Muscle of arm (tissue), 14 donors: ENCODE results near the gene DPP6. TPM values are rescaled to one million over a fixed set of nuclear protein-coding genes. Genes with fewer than 3 reads are reported as not detected.
"Not testable (repeated sequence)": the region's sequence is repeated elsewhere in the genome, so short reads cannot be mapped to it uniquely, and the experiment has no call there.

ENCODE experiments used
- DNase-seq: peaks from one replicate; pipeline ENCODE4 v3.0.0-alpha.2; 2013
- long read RNA-seq, 11 donors: transcript quantifications; one replicate each; lab custom pipeline, GENCODE V29; 2026
- polyA plus RNA-seq, 12 donors: library from polyadenylated mRNA; unstranded; fragments of 120-200 nt; gene quantifications; one replicate each; pipeline ENCODE4 v1.2.1, GENCODE V29; 2013; ENCODE audit not compliant: insufficient read length in 12 of 12

Gene DPP6
- polyA plus RNA-seq, result 1 to 10 TPM in 11 of 12 donors, not detected in 1; 3.1 to 7.7 (median 5.7) TPM
- long read RNA-seq, donor 1, result 0 reads
- long read RNA-seq, donor 2, result 0 reads
- long read RNA-seq, donor 3, result 0 reads
- long read RNA-seq, donor 4, result 0 reads
- long read RNA-seq, donor 5, result 0 reads
- long read RNA-seq, donor 6, result 0 reads
- long read RNA-seq, donor 7, result 0 reads
- long read RNA-seq, donor 8, result 0 reads
- long read RNA-seq, donor 9, result 0 reads
- long read RNA-seq, donor 10, result 0 reads
- long read RNA-seq, donor 11, result 0 reads

GRCh38 chr7:154051643-154052529 lies at the start of gene DPP6:
TSS of gene DPP6 (plus strand) at chr7:154052398.
- not testable (repeated sequence) for DNase-seq

GRCh38 chr7:154009423-154009911 lies 42.7 kb upstream of the DPP6 start:
- not testable (repeated sequence) for DNase-seq

- not testable (repeated sequence) for DNase-seq
Measured at GRCh38 chr7:154010726-154011568, 41.3 kb upstream of the DPP6 start.

- DNase-seq, result not testable (repeated sequence)
Measured at GRCh38 chr7:154012800-154013199, 39.4 kb upstream of the DPP6 start.

DNA sequence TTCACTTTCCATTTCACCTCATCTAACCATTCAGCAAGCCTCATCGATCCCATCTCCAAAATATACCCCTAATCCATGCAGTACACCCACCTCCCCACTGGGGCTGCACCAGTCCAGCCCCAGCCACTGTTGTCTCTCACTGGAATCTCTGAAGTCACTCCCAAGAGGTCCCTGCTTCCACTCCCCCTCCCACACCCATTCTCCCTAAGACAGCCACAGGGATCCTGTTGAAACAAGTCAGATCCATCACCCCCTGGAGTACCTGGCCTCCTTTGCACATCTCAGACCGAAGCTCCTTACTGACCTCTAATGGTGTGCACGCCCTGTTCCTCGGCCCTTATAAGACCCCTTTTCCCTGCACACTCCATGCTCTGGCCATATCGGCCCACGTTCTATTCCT lies 36.6 kb upstream of the DPP6 start:
- DNase-seq, result not testable (repeated sequence)

DNA sequence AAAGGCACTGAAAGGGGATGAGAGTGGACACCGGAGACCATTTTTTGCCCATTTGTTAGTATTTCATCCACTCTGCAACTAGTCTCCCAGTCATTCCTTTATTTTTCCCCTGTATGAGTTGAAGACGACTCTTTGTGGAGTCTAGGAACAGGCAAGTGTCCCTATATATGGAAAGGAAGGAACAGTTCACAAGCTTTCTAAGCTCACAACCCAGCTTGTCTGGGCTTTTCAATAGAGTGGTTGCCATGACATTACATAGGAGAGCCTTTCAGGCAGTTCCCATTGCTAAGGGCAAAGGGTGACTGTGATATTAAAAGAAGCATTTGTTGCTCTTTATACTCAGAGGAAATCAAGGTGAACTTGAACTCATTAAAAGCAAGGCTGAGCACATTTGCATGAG lies 33.8 kb upstream of the DPP6 start:
- not testable (repeated sequence) for DNase-seq

DNA sequence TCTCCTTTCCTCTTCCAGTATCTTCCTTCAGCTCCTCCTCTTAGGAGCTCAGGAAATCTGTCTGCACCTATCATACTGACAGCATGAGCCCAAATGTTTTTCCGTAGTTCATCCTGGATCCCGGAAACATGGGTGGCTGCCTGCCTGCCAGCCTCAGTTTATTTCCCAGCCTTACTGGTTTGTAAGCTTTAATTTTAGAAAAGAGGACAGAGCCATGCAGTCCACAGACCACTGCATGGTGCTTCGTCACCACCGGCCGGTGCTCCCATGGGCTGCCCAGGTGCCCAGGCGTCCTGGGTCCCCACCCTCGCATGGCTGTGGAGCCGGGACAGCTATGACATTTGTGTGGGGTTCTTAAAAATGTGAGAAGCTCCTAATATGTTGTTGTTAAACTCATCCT lies 24.4 kb upstream of the DPP6 start:
- not testable (repeated sequence) for DNase-seq

DNA sequence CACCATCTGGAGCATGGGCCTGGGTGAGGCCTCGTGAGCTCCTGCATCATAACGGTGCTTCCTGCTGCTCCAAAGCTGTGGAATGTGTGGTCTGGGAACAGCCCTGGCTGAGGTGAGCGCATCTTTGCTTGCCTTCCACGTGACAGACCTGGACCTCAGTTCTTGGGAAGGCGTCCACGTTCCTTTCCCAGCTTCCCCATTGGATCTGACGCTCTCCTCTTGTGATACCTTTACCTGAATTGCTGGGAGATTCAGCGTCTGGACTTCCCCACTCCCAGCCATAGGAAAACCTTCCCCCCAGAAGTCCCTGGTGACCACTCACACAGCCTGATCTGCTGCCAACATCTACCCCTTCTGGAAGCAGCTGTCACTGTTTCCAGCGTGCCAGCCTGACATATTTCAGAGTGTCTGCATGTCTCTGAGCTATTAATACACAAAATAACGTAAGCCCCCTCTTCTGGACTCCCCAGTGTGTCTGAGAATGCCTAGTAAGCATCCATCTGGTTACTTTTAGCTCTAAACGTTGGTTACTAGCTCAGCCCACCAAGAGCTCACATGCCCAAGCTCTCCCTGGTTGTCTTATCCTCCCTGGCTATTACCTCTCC lies 21.6 kb upstream of the DPP6 start:
- not testable (repeated sequence) for DNase-seq

DNA sequence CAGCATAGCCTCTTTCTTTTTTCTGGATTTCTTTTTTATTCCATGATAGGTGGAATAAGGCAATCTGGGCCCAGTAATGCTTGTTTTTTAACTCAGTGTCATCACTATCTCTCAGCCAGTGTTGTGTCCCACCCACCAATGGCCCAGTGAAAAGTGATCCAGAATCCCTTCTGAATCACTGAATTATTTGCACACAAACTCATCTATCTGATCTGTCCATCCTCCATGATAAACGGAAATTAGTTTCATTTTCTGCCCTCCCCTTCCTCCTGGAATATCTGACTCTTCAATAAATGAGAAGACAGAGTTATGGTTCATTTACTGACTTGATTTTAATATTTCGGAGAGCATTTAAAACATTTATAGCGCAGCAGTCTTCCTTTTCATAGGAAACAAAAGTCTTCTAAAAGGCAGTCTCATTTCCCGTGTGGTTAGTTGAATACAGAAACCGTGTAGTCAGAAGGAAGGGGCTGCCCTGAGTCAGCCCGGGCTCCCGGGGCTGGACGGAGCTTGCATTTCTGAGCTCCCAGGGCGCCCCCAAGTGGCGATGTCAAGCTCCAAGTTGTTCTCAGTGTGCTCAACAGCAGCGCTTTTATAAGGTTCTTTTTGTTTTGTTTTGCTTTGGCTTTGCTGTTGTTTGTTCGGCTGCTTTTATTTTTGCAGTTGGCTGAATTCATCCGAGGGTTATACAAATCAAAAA lies 12.6 kb upstream of the DPP6 start:
- not testable (repeated sequence) for DNase-seq

DNA sequence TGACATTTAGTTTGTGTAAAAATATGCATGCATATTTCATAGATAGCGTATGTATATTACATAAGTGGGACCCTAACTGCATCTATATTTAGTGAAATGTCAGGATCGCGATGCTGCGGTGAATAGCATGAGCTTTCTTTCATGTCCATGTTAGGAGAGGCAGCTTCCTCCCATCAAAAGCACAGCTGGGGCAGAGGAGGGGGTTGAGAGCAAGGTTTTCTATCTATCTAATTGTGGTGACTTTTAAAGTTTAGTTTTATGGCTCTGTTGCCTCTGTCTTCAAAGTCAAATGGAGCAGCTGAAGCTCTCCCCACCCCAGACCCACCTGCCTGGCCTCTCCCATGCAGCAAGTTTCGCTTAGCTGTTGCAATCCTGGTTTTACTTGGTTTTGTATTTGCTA lies 1.8 kb upstream of the DPP6 start:
- DNase-seq, result not testable (repeated sequence)

DNA sequence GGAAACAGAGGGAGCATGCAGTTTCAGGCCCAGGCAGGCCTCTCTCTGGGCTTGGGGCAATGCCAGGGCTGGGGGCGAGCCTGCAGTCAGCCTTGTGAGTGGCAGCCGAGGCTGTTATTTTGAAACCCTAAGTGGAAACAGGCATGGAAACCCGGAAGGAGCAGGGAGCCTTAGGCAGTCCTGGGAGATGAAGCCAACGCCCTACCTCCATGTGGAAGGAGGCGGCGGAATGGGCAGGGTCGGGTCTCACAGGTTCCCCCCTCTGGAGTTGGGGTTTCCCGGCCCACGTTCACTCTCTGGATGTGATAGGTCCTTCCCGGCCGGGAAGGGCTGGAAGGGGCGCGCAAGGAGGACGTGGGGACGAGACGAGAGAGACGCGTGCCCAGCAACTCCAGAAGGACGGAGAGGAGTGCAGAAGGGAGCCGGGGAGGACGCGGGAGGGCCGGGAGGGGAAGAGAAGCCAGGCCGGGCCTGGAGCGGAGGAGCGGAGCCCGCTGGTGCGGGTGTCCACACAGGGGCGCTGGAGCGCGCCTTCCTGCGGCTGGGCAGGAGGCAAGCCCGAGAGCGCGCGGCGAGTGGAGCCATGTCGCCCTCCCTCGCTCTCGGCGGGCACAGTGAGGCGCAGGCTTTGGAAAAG lies 1.1 kb upstream of the DPP6 start:
- not testable (repeated sequence) for DNase-seq

- DNase-seq, result not testable (repeated sequence)
Measured at GRCh38 chr7:154052530-154053252, 493 bp downstream of the DPP6 start.

DNA sequence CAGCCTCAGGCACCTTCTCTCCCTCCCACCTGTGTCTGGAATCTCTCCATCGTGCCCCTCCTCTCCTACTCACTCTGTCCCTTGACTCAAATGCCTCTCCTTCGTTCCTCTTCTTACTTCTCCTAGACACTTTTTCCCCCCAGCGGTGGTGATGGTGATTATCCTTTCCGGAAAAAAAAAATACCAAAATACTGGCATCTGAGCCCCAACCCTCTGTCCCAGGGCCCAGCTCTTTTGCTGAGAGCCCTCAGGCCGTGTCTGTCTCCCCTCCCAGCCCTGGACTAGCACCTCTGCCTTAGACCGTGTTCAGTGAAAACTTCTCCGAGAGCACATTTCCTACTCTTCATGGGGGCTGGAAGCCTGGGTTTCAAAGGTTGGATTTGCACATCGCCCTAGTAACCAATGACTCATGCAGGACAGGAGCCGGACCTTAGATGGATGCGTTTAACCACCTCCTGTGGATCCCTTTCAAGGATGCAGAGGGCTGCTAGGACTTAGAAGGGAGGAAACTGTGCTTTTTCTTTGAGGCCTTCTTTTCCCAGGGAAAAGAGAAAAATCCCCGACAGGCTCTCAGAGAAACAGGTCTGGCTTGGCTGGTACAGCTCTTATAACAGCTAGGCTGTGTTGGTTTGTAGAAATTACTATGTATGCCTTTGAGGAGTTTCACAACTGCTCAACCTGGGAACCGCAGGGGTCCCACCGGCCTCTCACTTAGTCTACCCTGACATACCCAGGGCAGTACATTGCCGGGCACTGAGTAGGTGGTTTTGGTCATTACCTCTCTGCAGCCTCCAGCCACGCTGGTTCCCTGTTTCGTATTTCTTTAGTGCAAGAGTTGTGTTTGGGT lies 1.5 kb downstream of the DPP6 start:
- not testable (repeated sequence) for DNase-seq

DNA sequence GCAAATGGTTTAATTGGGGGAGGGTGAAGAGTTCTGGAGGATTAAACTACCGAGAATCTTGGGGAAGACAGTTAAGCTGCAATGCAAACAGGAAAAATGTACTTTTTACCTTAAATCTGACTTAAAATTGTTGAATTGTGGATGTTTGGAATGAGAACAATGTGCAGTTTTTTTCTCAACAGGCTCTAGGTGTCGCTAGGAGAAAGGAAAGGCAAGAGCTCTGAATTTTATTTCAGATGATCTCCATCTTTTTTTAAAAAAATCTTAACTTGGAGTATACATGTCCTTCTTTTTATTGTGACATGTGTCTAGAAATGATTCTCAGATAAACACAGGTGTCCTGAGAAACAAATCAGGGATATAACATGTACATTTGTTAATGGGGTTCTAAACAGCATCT lies 2.5 kb downstream of the DPP6 start:
- not testable (repeated sequence) for DNase-seq

DNA sequence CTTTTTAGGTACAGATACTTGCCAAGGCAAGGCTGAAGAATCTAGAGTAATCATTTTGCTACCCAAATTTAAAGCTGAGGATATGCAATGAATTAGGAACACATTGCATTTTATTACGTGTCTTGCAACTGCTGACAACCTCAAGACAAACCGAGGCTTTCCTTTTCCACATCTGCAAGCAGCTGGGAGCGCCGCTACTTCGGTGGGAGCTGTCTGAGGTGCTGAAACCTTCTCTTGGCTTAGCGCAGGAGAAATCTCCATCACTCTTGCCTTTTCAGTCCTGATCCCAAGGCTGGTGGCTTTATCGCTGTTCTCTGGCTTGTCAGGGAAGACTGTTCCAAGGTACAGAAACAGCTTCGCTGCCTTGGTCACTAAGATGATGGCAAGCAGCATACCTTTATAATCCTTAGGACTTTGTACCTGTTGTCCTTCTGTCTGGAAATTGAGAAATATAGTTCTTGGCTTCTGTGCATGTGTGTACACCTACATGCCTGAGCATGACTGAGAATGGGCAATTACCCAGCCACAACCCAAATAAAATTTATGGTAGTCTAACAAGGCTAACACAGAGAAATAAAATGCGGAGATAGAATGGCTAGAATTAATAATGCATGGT lies 3.4 kb downstream of the DPP6 start:
- DNase-seq, result peak; percentile 80

DNA sequence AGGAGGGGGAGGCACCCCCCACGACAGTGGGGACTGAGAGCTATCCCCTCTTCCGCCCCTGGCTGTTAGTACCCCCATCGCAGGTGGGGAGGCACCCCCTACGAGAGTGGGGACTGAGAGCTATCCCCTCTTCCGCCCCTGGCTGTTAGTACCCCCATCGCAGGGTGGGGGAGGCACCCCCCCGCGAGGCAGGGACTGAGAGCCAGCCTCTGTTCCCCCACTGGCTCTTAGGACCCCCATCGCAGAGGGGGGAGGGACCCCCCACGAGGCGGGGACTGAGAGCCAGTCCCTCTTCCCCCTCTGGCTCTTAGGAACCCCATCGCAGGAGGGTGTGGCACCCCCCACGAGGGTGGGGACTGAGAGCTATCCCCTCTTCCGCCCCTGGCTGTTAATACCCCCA lies 6.6 kb downstream of the DPP6 start:
- not testable (repeated sequence) for DNase-seq

DNA sequence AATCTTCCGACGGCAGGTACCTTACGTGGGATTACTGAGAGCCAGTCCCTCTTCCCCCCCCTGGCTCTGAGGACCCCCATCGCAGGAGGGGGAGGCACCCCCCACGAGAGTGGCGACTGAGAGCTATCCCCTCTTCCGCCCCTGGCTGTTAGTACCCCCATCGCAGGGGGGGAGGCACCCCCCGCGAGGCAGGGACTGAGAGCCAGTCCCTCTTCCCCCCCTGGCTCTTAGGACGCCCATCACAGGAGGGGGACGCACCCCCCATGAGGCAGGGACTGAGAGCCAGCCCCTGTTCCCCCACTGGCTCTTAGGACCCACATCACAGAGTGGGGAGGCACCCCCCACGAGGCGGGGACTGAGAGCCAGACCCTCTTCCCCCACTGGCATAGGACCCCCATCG lies 8.4 kb downstream of the DPP6 start:
- DNase-seq, result not testable (repeated sequence)

- DNase-seq, result peak; percentile 45
Measured at GRCh38 chr7:154071833-154072232, 19.6 kb downstream of the DPP6 start.
